ENCODE measurements around the gene TNPO1.
"Not testable (repeated sequence)": the region's sequence is repeated elsewhere in the genome, so short reads cannot be mapped to it uniquely, and the experiment has no call there.

TNPO1 gene

GRCh38 chr5:72816284-72817075, at the start of gene TNPO1:
TNPO1 (plus strand) TSS chr5:72816661; CDS start chr5:72816738, 77 bp downstream.
- peak; percentile 89 for DNase-seq (ENCODE audit: low spot score)

GRCh38 chr5:72767289-72768010, 49.0 kb upstream of the TNPO1 start:
- DNase-seq (ENCODE audit: low spot score), result peak; percentile 2

- no peak for DNase-seq (ENCODE audit: low spot score)
Measured at GRCh38 chr5:72770266-72770665, 46.2 kb upstream of the TNPO1 start.

GRCh38 chr5:72776684-72777083, 39.8 kb upstream of the TNPO1 start:
- no peak for DNase-seq (ENCODE audit: low spot score)

GRCh38 chr5:72779520-72779919, 36.9 kb upstream of the TNPO1 start:
- no peak for DNase-seq (ENCODE audit: low spot score)

GRCh38 chr5:72783354-72783753, 33.1 kb upstream of the TNPO1 start:
- no peak for DNase-seq (ENCODE audit: low spot score)

GRCh38 chr5:72784129-72784528, 32.3 kb upstream of the TNPO1 start:
- no peak for DNase-seq (ENCODE audit: low spot score)

- no peak for DNase-seq (ENCODE audit: low spot score)
Measured at GRCh38 chr5:72785801-72786200, 30.7 kb upstream of the TNPO1 start.

- no peak for DNase-seq (ENCODE audit: low spot score)
Measured at GRCh38 chr5:72786676-72787075, 29.8 kb upstream of the TNPO1 start.

GRCh38 chr5:72788866-72789505, 27.5 kb upstream of the TNPO1 start:
- no peak for DNase-seq (ENCODE audit: low spot score)

- no peak for DNase-seq (ENCODE audit: low spot score)
Measured at GRCh38 chr5:72790186-72790585, 26.3 kb upstream of the TNPO1 start.

- DNase-seq (ENCODE audit: low spot score), result not testable (repeated sequence)
Measured at GRCh38 chr5:72792662-72793061, 23.8 kb upstream of the TNPO1 start.

- DNase-seq (ENCODE audit: low spot score), result no peak
Measured at GRCh38 chr5:72796001-72796400, 20.5 kb upstream of the TNPO1 start.

- DNase-seq (ENCODE audit: low spot score), result no peak
Measured at GRCh38 chr5:72799721-72800120, 16.7 kb upstream of the TNPO1 start.

- not testable (repeated sequence) for DNase-seq (ENCODE audit: low spot score)
Measured at GRCh38 chr5:72808637-72809036, 7.8 kb upstream of the TNPO1 start.

GRCh38 chr5:72811849-72812248, 4.6 kb upstream of the TNPO1 start:
- DNase-seq (ENCODE audit: low spot score), result no peak

GRCh38 chr5:72812488-72812887, 4.0 kb upstream of the TNPO1 start:
- no peak for DNase-seq (ENCODE audit: low spot score)

- DNase-seq (ENCODE audit: low spot score), result no peak
Measured at GRCh38 chr5:72814104-72814503, 2.4 kb upstream of the TNPO1 start.

- DNase-seq (ENCODE audit: low spot score), result no peak
Measured at GRCh38 chr5:72814864-72815263, 1.6 kb upstream of the TNPO1 start.

- peak; percentile 50 for DNase-seq (ENCODE audit: low spot score)
Measured at GRCh38 chr5:72815580-72816283, 729 bp upstream of the TNPO1 start.

- DNase-seq (ENCODE audit: low spot score), result peak; percentile 72
Measured at GRCh38 chr5:72817076-72817481, 618 bp downstream of the TNPO1 start.

GRCh38 chr5:72817671-72818266, 1.3 kb downstream of the TNPO1 start:
- DNase-seq (ENCODE audit: low spot score), result peak; percentile 14

Measured in RKO (cell line).